GM19438 (cell line): ENCODE results near the gene CRAT.

Experiments
- ATAC-seq: cut with Tn5 transposase; IDR thresholded peaks from one replicate; pipeline ENCODE4 v1.9.1; 2021; ENCODE audit warnings: low read depth; ENCODE audit not compliant: unreplicated experiment

CRAT gene

GRCh38 chr9:129110740-129111527 is at the start of gene CRAT, which contains the start of gene PTPA:
Gene CRAT, minus strand, starts transcription at chr9:129110793. Its CDS starts 284 bp downstream, at chr9:129110509.
Gene PTPA, plus strand, starts transcription at chr9:129111415. Its CDS starts 186 bp downstream, at chr9:129111601.
- peak; percentile 74 for ATAC-seq

DNA sequence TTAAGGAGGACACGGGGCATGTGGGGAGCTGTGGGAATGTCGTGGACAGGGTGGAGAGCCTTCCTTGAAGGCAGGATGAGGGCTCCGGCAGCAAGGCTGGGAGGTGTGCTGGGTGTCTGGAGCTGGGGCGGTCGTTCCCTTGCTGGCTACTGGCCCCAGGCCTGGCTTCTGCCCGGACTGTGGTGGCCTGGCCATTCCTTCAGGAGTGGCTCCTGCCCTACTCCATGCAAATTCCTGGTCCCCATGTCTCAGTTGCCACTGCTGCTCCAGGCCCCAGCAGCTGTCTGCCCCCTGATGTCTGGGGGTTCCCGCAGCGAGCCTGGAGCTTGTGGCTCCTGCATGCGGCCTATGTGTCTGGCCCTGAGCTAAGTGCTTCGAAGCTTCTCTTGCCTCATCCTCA is 45.6 kb upstream of the CRAT start:
- no peak for ATAC-seq

DNA sequence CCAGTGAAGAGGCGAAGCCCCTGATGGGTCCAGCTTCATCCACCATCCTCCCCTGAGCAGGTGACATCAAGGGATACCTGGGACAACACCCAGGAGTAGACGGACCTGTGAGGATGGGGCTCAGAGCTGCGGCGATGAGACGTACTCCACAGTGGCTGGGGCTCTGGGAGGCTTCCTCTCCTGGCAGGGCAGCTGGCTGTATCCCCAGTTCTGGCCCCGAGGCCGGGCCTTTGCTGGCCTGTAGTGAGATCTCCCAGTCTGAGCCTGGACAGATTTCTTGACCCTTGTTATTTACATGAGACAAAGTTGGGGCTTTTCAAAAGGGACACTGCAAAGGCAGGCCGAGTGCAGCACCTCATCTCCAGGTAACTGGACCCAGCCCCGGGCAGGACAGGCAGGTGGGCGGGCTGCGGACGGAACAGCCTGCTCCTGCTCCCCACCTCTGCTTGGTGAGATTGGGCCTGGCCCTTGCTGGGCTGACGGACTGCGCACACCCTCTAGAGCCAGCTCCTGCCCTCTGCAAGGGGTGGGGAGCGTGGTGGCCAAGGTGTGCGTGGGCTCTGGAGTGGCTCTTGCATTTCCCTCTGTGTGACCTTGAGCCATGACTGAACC is 44.4 kb upstream of the CRAT start:
- no peak for ATAC-seq

GRCh38 chr9:129151469-129151868 is 40.9 kb upstream of the CRAT start:
- ATAC-seq = no peak

- ATAC-seq = no peak
Measured at GRCh38 chr9:129150672-129151211, 40.1 kb upstream of the CRAT start.

DNA sequence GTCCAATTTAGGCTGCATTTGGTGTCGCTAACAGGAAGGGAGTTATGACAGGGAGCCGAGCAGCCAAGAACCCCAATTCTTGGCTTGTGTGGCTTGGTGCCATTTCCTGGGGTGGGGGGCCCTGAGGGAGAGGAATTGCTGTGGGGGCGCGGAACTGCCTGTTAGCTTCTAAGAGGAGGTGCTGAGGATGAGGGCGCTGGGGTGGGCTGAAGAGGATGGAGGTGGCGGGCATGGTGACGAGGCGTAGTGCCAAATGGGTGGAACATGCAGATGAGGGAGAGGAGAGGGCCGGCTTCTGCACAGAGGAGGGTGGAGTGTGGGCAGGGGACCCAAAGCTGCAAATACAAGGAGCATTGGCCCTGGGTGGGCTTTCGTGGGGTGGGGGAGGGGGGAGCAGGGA is 39.5 kb upstream of the CRAT start:
- no peak for ATAC-seq

DNA sequence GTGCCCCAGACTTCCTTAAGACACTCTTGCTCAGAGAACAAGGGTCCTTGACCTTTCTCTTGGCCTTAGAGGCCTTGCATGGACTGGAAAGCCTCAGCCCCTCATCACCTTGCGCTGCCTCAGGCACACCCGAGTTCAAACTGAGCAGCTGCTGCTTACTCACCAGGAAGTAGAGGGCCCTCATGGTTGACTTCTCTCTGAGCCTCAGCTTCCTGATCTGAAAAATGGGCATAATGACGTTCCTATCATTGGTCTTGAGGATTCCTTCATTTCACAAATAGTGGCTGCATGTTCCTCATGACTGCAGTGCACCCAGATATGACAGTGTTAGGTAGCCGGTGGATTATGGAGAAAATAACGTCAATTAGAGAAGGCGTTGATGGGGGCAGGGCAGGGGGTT is 38.8 kb upstream of the CRAT start:
- no peak for ATAC-seq

DNA sequence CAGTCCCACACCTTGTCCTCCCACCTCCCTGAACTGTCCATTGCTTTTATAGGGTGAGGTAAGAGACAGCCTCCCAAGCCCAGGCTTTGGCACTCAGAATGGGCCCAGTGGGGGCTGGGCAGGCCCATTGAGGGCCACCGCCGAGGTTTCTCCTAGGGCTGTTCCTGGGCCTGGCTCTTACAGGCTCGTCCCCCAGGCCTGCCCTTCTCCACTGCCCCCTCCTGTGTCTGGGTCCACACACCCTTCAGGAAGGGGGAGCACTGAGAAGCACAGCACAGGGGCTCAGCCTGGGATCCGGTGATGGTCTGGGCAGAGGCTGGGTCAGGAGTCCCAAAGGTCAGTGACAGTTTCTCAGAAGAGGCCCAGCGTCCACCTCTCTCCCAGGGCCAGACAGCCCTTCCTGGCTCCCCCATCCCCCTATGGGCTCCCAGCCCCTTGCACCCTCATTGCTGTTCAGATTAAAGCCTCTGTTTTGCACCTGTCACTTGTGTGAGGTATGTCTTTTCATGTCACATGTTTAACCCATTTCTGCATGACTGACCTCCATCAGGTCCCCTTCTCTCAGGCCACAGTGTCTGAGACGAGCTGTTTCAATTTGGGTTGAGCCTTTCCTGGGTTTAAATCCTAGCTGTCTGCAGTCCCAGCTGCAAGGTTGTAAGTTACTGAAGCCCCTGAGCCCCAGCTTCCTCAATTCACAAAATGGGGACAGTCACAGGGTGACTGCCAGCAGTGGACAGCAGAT is 38.0 kb upstream of the CRAT start:
- ATAC-seq = no peak

- no peak for ATAC-seq
Measured at GRCh38 chr9:129146441-129146941, 35.9 kb upstream of the CRAT start.

GRCh38 chr9:129145841-129146292 is 35.3 kb upstream of the CRAT start:
- no peak for ATAC-seq

GRCh38 chr9:129145316-129145715 is 34.7 kb upstream of the CRAT start:
- ATAC-seq = no peak

DNA sequence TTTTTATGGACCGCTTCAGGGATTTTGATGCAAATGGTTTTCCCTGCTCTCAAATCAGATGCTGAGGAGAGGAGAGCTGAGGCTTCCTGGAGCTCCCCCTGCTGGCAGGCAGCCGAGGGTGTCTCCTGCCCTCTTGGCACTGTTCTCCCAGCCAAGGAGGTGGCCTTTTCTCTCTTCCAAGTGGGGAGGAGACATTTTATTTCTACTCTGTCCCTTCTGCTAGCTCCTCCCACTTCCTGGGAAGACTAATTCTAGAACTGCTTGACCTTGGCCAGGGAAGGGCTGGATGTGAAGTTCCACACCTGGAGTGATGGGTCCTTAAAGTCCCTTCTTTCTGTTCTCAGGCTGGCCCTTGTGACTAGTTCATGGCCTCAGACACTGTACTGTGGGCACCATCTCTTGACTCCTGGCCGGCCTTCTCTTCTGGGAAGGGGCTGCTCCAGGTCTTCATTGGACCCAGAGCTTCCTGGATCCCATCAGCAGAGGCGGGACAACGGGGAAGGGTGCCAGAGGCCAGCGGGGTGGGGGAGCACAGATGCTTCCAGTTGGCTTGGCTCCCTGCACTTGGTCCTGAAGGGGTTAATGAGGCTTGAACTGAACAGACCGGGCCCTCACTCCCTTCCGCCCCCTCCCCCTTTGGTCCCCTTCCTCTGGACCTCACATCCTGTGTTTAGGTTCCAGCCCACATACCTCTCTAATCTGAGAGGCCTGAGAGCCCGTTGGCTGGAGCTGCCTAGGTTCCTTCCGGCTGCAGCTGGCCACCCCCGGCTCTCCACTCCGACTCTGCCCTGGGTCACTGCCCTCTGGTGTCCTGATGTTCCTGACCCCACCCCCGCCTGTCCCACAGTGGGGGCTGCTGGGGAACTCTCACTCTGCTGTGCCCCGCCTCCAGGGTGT is 32.7 kb upstream of the CRAT start:
- ATAC-seq = no peak

- ATAC-seq = no peak
Measured at GRCh38 chr9:129142138-129142935, 31.7 kb upstream of the CRAT start.

GRCh38 chr9:129141066-129142041 is 30.8 kb upstream of the CRAT start:
- no peak for ATAC-seq

DNA sequence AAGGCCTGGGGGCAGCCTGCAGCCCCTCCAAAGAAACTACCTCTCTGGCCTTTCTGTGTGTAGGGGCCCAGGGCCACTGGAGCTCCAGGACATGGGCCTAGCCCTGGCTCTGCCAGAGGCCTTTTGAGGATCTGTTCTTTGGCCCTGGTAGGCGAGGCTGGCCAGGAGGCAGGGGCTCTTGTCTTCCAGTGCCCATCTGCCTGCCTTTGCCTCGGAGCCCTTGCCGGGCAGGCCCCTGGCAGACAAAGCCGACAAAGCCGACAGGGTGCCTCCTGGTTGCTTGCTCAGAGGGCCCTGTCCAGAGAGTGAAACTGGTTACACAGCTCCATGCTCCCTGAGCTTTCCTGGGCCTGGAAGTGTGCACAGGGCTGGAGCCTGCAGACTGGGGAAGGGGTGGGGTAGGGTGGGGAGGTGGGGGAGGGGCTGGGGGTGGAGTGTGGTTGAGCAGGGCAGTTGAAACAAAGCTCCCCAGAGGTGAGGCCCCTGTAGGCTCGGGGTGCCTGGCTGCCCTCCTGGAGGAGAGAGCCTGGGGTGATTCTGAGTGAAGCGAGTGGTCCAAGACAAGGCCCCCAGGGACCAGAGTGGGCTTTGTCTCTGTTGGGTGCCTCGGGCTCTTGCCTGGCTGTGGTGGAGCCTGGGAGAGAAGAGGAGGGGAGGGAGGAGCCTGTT is 29.9 kb upstream of the CRAT start:
- peak; percentile 10 for ATAC-seq

DNA sequence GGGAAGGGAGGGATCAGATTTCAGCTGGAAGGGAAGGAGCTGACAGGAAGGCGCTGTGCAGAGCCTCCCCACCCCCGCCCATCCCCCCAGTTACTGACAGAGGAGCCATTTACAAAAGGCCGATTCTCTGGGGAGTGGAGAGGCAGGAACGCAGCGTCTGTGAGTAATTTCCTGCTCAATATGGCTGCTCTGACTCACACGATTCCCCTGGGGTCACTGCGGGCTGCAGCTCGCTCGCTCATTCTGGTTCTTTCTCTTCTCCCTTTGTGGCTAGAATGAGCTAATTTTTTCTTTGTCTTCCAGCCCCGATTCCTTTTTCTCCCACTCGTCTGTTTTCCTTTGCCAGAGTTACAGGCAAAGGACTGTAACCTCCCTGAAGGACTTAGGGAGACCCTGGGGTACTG is 29.4 kb upstream of the CRAT start:
- ATAC-seq = peak; percentile 57

DNA sequence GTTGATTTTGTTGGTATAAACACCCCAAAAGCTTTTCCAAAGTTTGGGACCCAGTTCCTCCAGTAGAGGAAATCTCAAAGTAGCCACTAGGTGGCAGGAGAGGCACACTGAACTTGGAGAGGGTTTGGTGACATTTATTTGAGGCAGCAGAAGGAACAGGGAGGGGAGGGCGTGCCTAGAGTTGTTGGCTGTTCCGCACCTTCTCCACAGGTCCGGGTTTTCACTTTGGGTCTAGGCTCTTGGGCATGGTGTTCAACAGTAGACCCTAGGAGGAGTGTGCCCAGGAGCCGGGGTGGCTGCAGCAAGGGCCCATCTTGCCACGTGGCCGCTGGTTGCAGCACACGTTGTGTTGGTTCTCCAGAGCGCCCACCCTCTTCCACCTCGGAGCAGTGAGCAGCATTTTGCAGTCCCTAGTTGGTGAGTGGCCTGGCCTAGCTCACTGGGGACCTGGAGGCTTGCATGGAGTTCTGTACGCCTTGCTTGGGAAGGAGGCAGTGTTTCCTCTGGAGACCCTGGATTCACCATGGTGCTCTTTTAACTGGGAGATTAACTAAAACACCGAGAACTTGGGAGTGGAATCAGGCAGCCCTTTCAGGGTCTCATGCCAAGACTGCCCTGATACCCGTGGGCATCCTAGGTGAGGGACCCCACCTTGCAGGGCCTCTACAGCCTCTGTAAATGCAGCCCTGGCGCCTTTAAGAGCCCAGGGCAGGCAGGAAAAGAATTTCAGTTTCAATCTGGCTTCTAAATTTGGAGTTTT is 28.8 kb upstream of the CRAT start:
- peak; percentile 46 for ATAC-seq
